GM13977 (cell line): ENCODE measurements around the gene TRIM34.

Source experiments
- DNase-seq: peaks from one replicate; pipeline ENCODE4 v3.0.0; 2012; ENCODE audit warnings: low spot score
- in situ Hi-C: fragments of 300-500 bp; cut with MboI; formaldehyde crosslinking; loops from one replicate; pipeline ENCODE4 v1.12.0; 2022; ENCODE audit warnings: low sequenced_read_pairs, low pct_unique_long_range_greater_than_20kb, mixed read lengths, inconsistent platforms; ENCODE audit not compliant: unreplicated experiment
- TF ChIP-seq, protein P1 (sequence below): IDR thresholded peaks from 2 replicates; pipeline ENCODE4 v1.5.1; 2012; ENCODE audit warnings: mild to moderate bottlenecking, control low read depth; ENCODE audit not compliant: insufficient read depth; ENCODE audit errors: extremely low read depth, missing control alignments

The TRIM34 gene

DNA sequence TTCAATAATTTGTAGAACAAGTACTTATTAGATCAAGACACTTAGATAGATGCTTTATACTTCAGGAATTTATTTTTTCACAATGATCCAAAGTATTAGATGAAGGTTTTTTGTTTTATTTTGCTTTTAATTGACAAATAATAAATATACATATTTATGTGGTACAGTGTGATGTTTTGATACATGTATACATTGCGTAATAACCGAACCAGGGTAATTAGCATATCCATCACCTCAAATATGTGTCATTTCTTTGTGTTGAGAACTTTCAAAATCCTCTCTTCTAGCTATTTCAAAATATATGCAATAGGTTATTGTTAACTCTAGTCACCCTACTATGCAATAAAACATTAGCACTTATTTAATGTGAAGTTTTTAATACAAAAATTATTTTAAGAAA, 38.7 kb downstream of the TRIM34 start:
- TF ChIP-seq, protein P1, sequence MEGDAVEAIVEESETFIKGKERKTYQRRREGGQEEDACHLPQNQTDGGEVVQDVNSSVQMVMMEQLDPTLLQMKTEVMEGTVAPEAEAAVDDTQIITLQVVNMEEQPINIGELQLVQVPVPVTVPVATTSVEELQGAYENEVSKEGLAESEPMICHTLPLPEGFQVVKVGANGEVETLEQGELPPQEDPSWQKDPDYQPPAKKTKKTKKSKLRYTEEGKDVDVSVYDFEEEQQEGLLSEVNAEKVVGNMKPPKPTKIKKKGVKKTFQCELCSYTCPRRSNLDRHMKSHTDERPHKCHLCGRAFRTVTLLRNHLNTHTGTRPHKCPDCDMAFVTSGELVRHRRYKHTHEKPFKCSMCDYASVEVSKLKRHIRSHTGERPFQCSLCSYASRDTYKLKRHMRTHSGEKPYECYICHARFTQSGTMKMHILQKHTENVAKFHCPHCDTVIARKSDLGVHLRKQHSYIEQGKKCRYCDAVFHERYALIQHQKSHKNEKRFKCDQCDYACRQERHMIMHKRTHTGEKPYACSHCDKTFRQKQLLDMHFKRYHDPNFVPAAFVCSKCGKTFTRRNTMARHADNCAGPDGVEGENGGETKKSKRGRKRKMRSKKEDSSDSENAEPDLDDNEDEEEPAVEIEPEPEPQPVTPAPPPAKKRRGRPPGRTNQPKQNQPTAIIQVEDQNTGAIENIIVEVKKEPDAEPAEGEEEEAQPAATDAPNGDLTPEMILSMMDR, result no peak
- DNase-seq, result no peak
- in situ Hi-C loops, result no loop called here

DNA sequence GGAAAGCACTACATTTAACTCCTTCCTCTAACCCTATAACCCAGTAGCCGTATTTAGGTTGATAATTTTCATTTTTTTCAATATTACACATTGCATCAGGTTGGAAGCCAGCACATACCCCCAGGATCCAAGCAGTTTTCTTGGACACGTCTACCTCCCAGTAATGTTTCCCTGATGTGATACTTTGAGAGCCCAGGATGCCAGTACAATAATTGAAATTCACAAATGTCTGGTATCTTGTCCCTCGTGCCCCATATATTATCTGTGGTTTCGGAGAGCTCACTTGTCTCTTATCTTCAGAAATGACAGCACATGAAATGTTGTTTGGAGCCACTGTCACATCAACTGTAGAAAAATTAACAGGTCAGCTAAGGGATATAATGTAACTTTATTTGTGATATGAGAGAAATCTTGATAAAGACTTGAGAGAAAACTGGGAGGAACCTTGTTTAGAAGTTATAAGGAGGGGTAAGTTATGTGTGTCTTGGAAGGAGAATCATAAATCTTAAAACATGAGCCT, 40.3 kb downstream of the TRIM34 start:
- TF ChIP-seq, protein P1, result no peak
- in situ Hi-C loops, result no loop called here
- no peak for DNase-seq

DNA sequence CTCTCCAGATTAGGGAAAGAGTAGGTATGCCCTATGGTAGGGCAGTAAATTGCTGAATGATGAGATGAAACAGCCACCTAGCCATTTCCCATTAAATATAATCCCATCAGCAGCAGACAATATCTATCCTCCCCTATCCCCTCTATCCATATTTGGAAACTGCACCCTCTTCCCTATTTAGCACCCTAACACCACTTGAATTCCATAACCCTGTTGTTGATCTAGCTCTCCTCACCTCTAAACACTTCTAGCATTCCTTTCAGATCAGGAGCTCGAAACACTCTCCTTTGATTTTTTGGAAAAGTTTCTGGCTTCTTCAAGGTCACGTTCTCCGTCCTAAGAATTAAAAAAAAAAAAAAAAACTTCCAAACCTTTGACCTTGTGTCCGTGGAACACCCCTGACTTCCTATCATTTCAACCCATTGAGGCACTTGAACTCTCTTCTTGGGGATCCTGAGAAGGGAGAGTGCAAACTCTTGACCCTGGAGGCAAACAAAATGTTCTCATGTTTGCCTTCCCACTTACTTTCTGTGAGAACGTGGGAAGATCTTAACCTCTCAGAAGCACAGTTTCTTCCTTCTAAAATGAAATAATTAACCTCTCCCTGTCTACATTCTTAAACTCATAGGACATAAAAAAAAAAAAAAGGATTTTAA, 41.1 kb downstream of the TRIM34 start:
- in situ Hi-C loops, result no loop called here
- no peak for DNase-seq
- TF ChIP-seq, protein P1, result no peak

DNA sequence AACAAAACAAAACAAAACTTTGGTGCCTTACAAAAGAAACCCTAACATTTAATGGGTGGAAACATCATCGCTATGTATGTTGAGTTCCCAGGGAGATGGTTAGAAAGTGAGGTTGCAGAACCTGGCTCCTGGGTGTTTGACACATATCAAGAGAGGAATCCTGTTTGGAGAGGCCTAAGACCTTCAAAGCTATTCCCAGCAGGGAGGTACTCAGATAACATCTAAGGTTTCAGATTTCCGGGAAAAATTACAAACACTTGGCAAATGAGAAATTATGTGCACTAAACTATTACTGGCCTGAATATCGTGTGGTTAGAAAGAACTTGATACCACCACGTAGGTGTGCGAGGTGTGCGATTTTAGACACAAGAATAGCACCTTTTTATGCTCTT, 41.6 kb downstream of the TRIM34 start:
- DNase-seq, result no peak
- TF ChIP-seq, protein P1, result no peak
- in situ Hi-C loops, result no loop called here

DNA sequence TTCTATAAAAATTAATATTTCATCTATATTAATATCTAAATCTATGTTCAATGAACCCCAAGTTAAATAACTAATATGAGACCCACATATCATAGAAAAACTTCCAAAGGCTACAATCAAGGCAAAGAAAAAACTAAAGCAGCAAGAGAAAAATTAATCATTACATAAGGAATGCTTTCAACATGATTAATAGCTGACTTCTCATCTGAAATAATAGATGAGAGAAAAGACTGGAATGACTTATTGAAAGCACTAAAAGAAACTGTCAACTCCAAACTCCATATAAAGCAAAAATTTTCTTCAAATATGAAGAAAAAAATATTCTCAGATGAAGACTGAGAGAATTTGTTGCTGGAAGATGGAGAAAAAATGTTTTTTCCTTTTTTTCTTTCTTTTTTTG, 47.0 kb downstream of the TRIM34 start:
- in situ Hi-C loops, result no loop called here
- DNase-seq, result no peak
- TF ChIP-seq, protein P1, result no peak

DNA sequence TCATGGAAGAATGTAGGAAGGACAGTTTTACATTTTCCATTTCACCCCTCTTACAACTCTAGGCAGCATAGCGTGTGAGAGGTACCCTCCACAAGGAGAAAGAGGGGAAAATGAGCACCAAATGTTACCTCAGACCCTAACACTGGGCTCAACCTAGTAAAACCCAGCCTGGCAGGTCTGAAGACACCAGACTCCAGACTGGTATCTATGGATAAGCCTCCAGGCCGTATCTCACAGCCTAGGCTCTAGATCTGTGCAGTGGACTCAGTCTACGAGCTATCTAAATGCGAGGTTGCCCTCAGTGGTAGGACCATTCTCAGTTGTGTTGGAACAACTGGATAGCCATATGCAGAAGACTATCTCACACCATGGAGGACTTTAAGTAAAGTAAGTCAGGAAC, 49.6 kb downstream of the TRIM34 start:
- no peak for DNase-seq
- TF ChIP-seq, protein P1, result no peak
- in situ Hi-C loops, result no loop called here
